ENCODE data around the gene CASQ1.

Gene CASQ1

DNA sequence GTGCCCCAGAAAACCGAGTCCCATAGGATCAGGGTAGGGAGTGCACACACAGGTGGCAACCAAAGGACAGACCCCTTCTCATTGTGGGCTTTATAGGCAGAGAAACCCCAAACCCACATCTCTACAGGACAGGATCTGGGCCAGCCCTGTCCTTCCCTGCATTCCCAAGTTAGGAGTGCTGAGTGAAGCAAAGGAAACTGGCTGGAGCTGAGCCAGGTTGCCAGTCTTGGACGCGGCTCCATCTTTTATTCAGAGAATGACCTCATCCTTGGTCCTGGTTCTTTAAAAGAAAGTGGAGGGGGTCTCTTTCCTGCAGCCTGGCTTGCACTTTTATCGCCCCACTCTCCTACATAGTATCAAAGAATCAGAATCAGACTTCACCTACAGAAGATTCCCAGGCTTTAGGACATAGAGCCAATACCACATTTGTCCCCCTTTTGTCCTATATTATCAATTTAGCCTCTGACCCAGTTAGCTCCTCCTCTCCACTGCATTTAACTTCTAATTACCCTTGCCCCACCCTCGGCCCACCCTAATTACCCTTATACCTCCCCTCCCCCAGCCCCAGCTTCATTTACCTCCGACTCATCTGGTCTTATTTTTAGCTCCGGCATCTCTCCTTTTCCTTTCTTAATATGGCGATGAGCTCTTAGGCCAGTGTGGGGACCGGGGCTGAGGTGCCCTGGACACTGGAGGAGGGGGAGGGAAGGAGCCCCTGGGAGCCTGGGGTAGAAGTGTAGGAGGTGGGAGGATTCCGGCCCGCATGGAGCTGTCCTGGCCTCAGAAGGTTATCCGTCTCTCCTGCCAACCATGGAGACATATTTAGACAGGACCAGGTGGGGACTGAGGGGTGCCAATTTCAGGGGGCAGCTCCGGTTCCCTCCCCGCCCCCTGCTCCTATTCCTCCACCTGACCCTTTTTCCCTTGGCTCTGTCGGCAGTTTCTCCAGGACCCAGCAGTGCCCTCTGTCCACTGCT, at the start of gene CASQ1:
Gene CASQ1 (plus strand): TSS at position 927 of the 977 bp plus-strand sequence. CDS start 177 bp downstream, outside the sequence.
- no peak for DNase-seq (ENCODE audit: low spot score)

- no peak for DNase-seq (ENCODE audit: low spot score)
Measured at GRCh38 chr1:160143695-160144094, 46.7 kb upstream of the CASQ1 start.

DNA sequence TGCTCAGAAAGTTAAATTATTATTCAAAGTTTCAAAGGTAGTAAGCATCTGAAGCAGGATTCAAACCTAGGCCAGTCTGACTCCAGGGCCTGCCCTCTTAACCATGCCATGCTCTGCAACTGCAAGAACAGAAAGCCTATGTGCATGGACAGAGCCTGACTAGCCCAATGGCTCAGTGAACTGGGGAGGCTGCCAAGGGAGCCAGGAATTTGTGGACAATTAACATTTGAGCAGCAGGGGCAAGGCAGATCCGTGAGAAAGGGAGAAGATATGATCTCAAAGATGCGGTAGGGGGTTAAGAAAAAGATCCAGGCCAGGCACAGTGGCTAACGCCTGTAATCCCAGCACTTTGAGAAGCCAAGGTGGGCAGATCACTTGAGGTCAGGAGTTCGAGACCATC, 45.5 kb upstream of the CASQ1 start:
- DNase-seq (ENCODE audit: low spot score) = no peak

DNA sequence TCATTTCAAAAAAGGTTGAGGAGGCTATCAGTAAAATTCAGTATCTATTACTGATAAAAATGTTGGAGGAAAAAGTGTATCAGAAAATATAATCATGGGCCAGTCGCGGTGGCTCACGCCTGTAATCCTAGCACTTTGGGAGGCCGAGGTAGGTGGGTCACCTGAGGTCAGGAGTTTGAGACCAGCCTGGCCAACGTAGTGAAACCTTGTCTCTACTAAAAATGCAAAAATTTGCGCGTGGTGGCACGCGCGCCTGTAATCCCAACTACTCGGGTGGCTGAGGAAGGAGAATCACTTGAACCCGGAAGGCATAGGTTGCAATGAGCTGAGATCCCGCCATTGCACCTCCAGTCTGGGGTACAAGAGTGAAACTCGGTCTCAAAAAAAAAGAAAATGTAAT, 44.3 kb upstream of the CASQ1 start:
- DNase-seq (ENCODE audit: low spot score) = no peak

DNA sequence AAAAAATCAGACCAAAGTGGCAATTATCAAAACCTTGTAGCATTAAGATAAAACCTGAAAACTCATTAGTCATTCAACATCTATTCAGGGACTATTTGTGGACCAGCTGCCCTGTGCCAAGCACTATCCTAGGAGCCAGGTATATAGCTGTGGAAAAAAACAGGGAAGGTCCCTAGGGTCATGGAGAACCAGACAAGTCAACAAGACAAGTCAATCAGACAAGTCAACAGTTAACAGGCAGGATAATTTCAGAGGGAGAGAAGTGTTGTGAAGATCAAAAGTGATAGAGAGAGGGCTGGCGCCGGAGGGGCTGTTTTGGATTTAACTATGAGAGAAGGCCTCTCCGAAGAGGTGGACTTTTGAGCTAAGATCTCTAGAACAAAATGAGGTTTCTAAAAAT, 42.3 kb upstream of the CASQ1 start:
- DNase-seq (ENCODE audit: low spot score) = no peak

DNA sequence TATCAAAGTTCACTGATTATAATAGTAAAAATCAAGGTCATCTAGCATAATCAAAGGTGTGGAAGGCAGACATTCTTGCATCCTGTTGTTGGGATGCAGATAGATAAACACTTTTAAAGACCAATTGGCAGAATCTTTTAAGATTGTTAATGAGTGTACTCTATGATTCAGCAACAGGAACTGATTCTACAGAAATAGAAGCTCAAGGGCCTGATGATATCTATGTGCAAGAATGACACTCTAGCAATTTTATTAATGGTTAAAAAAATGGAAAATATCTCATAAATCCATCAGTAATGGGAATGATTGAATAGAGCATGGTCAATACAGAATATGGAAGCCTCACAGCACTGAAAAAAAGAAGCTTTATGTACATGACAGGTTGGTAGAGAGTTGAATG, 41.1 kb upstream of the CASQ1 start:
- no peak for DNase-seq (ENCODE audit: low spot score)

DNA sequence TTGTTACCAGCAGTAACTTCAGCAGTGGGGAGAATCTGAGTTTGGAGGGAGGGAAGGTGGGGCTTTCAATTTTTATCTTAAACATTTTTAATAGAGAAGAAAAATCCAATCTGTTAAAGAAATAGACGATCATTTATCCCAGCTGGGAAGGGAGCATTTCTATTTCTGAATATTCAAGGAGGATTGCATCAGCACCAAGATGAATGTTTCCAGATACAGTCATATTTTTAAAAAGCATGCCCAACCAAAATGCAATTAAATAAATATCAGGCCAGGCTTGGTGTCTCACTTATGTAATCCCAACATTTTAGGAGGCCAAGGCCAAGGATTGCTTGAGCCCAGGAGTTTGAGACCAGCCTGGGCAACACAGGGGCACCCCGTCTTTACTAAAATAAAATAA, 40.7 kb upstream of the CASQ1 start:
- DNase-seq (ENCODE audit: low spot score) = no peak

- DNase-seq (ENCODE audit: low spot score) = no peak
Measured at GRCh38 chr1:160151303-160151702, 39.1 kb upstream of the CASQ1 start, which contains the start of gene ATP1A4. Gene ATP1A4 (plus strand): TSS chr1:160151603. CDS start chr1:160152041, 438 bp downstream.

DNA sequence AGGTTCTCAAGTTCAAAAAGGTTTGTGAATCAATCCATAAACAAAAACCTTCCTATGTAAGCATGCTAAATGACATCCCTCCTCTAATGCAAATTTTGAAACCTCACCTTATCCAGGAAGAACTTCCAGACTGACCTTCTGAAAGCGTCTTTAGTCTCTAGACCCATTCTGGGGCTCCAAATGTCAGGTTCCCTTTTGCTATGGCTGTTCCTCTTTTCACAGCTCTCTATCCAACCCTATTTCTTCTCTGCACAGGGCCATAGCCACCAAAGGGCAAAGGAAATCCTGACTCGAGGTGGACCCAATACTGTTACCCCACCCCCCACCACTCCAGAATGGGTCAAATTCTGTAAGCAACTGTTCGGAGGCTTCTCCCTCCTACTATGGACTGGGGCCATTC, 35.6 kb upstream of the CASQ1 start:
- no peak for DNase-seq (ENCODE audit: low spot score)

GRCh38 chr1:160156361-160156760, 34.0 kb upstream of the CASQ1 start:
- no peak for DNase-seq (ENCODE audit: low spot score)

DNA sequence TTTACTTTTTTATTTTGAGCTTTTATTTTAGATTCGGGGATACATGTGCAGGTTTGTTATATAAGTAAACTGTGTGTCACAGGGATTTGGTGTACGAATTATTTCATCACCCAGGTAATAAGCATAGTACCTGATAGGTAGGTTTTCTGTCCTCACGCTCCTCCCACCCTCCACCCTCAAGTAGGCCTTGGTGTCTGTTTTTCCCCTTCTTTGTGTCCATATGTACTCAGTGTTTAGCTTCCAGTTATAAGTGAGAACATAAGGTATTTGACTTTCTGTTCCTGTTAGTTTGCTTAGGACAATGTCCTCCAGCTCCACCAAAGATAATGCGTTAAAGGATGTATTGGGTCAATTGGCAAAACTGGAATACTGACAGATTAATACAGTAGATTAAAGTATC, 33.2 kb upstream of the CASQ1 start:
- no peak for DNase-seq (ENCODE audit: low spot score)

- DNase-seq (ENCODE audit: low spot score) = no peak
Measured at GRCh38 chr1:160158031-160158430, 32.3 kb upstream of the CASQ1 start.

DNA sequence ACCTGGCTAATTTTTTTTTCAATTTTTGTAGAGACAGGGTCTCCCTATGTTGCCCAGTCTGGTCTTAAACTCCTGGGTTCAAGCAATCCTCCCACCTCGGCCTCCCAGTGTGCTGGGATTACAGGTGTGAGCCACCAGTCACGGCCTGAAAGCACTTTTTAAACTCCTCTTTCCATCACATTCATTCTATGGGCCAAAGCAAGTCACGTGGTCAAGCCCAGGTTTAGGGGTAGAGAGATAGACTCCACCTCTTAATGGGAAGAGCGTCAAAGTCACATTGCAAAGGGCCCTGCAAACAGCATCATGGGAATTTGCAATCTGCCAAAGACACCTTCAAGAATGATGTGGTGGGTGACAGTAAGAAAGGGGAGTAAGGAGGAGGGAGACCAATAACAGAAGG, 31.8 kb upstream of the CASQ1 start:
- DNase-seq (ENCODE audit: low spot score) = no peak

DNA sequence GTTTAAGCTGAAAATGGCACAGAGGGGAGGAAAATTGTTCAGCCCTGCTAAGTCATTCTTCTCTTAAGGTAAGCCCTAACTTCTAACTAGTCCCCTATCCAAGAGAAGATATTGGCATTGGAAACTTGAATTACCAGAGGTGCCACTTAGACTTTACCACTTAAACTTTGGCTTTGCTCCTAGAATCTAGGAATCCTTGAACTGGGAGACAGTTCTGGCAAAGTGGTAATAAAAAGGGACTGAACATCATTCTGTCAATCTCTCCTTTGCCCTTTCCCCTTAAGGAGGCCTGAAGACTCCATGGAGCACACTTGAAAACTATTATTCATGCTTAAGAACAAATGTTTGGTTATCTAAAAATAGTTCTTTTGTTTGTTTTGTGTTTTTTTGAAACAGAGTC, 30.5 kb upstream of the CASQ1 start:
- no peak for DNase-seq (ENCODE audit: low spot score)

DNA sequence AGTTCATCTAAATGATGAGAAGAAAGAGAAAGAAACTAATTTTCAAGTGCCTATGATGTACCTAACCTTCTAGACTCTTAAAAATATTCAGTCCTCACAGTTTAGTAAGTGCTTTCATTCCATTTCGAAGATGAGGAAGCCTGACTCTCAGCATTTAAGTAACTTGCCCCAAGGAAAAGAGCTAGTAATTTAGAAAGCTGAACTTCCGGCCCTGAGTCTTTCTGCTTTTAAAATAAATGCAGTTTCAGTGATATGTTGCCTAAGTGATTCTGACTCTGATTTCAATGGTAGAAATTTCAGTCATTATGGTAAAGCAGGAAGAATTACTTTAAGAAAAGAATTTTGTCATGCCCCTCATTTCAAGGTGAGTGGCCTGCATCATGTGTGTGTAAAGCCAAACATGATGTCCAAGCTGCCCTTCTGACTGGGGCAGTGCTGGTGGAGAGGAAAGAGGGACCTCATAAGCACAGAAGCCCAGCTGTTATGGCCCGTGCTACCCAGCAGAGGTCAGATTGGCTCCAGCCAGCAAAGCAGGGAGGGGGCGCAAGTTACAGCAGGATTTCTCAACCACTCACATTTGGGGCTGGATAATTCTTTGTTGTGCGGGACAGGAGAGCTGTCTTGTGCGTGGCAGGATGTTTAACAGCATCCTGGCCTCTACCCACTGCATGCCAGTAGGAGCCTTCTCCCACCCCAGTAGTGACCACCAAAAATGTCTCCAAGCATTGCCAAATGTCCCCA, 28.2 kb upstream of the CASQ1 start:
- no peak for DNase-seq (ENCODE audit: low spot score)

GRCh38 chr1:160162931-160163330, 27.4 kb upstream of the CASQ1 start:
- DNase-seq (ENCODE audit: low spot score) = no peak

DNA sequence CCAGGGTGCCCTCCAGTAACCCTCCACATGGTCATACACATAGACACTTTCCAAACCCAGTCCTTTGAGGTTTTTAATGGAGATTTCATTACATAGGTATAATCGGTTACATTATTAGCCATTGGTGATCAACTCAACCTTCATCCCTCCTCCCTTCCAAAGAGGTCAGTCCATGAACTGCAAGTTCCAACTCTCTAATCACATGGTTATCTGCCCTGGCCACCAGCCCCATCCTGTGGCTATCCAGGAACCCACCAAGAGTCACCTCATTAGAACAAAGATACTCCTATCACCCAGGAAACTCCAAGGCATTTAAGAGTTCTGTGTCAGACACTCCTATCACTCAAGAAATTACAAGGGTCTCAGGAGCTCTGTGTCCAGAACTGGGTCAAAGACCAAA, 26.8 kb upstream of the CASQ1 start:
- DNase-seq (ENCODE audit: low spot score) = no peak

- DNase-seq (ENCODE audit: low spot score) = no peak
Measured at GRCh38 chr1:160164121-160164520, 26.3 kb upstream of the CASQ1 start.

DNA sequence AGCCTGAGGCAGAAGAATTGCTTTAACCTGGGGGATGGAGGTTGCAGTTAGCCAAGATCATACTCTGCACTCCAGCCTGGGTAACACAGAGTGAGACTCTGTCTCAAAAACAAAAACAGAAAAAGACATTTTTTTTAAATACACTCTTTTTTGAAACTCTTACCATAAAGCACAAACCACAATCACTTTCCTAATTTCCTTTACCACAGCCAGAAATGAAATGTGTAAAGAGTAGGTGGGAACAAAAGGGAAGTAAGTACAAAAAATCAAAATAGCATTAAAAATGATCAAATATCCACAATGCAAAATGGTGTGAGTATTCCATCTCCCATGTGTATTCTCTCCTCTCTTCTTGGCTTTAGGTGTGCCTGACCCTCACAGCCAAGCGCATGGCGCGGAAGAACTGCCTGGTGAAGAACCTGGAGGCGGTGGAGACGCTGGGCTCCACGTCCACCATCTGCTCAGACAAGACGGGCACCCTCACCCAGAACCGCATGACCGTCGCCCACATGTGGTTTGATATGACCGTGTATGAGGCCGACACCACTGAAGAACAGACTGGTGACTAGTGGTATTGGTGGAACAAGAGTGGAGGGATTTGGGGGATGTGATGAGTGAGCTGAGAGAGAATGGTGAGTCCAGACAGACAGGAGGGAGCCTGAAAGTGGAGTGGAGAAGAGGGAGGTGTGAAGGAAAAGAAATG, 24.1 kb upstream of the CASQ1 start:
- no peak for DNase-seq (ENCODE audit: low spot score)

- DNase-seq (ENCODE audit: low spot score) = no peak
Measured at GRCh38 chr1:160167056-160167455, 23.3 kb upstream of the CASQ1 start.

GRCh38 chr1:160167580-160167979, 22.8 kb upstream of the CASQ1 start:
- no peak for DNase-seq (ENCODE audit: low spot score)

DNA sequence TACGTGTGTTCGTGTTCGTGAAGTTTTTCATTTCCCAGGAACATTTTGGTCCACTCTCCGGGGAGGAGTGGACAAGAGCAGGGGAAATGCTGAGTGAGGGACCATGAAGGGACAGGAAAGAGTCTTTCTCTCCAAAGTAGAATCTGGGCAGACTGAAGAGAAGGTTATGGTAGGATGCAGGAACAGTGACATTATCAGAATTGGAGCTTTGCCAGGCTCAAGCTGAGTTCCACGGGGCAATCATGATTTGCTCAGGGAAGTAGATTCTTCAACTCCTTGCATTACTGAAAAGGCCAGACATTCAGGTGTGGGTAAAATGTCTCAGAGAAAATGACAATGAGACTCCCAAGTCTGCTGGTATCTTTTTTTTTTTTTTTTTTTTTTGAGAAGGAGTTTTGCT, 22.4 kb upstream of the CASQ1 start:
- no peak for DNase-seq (ENCODE audit: low spot score)
